Peyer's patch (tissue), 4 donors: ENCODE data around the gene TAAR8.

Experiments
- CTCF ChIP-seq, 6 experiments: fragments of 450-650 bp in 4 of 6; fragments of 200-600 bp in 2 of 6; sonication (generic) in 1 of 6; IDR thresholded peaks; one replicate each; pipeline ENCODE4 v1.5.1; 2017 to 2019; ENCODE audit warnings: antibody characterized with exemption in 6 of 6, mild to moderate bottlenecking in 3 of 6, moderate library complexity in 1 of 6
- POLR2A ChIP-seq, 2 donors: fragments of 450-650 bp; IDR thresholded peaks; one replicate each; pipeline ENCODE4 v1.5.1; 2017; ENCODE audit warnings: antibody characterized with exemption in 2 of 2, mild to moderate bottlenecking in 2 of 2, moderate library complexity in 2 of 2

GRCh38 chr6:132526461-132526860 lies 26.0 kb upstream of the TAAR8 start:
- TF ChIP-seq CTCF (IDR thresholded peaks at IDR 0.05) (no peak), POLR2A (IDR thresholded peaks at IDR 0.05) (no peak)
